ENCODE measurements around the gene SUFU.
"Not testable (repeated sequence)": the region's sequence is repeated elsewhere in the genome, so short reads cannot be mapped to it uniquely, and the experiment has no call there.

The SUFU gene

DNA sequence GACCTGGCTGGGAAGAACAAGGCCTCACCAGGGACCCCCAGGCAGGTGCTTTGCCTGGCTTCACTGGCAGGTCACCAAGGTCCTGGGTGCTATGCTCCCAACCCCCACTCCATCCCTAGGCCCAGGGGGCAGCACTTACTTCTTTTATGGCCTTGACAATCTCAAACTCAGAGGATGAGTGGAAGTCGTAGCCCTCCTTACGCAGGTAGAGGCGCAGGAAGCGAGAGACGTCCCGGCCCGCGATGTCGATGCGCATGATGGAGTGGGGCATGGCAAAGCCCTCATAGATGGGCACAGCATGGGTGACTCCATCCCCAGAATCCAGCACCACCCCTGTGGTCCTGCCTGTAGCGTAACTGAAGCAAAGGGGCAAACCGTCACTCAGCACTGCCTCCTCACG lies 19.8 kb upstream of the SUFU start:
- no peak for DNase-seq

DNA sequence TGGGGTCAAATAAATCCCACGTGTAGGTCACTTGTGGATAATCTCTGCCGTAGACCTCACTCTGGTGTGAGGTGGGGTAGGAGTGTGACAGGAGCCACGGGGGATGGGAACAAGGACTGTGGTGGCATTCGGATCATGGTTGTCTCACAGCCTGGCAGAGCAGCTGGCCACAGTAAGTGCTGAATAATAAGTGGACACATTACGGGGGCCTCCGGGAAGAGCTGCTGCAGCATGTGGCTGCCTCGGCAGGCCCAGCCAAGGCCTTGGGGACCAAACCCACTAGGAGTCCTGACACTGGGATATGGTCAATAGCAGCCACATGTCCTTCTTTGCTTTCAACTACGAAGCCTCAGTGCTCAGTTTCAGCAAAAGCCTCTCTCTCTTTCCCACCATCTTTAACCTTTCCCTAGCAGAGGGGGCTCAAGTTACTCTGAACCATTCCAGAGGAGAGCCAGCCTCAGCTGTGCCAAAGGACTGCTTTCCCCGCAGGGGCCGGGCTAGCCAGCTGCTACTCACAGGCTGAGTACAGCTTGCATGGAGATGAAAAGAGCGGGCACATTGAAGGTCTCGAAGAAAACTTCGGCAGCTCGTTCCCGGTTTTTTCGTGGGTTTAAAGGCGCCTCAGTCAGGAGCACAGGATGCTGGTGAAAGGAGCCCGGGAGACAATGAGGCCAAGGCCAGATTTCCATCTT lies 18.5 kb upstream of the SUFU start:
- DNase-seq: no peak

DNA sequence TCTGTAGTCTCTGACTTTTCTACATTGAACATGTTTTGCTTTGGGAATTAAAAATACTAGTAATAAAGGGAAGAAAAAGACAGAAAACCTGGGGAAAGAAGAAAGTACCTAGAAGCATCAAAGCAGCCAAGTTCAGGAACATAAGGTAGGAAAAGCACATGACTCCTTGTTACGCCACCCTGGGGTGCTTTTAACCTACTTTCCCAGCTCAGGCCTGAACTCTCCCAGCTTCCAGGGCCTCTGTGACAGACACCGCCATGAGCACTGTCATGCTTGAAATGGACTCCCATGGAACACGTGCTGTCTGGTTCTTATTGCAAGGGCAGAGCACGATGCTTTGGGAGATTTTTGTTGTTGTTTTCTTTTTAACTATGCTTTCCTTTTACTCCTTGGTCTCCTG lies 12.6 kb upstream of the SUFU start:
- no peak for DNase-seq

DNA sequence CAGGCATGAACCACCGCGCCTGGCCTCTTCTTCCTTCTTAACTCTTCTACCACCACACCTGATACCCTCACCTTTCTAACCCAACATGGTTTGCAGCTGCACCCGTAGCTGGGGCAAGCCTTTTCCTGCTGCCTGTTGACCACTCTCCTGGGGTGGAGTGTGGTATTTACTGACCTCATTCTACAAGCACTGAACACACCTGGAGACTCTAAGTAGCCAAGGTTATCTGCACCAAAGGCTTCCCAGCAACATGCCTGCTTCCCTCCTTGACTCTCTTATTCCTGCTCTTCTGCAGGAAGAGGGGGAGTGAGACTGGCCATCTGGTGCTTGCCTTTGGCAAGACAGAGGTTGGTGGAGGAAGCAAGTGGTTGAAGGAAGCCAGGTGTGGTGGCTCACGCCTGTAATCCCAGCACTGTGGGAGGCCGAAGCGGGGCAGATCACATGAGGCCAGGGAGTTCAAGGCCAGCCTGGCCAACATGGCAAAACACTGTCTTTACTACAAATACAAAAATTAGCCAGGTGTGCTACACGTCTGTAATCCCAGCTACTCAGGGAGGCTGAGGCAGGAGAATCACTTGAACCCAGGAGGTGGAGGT lies 11.3 kb upstream of the SUFU start:
- DNase-seq: no peak

DNA sequence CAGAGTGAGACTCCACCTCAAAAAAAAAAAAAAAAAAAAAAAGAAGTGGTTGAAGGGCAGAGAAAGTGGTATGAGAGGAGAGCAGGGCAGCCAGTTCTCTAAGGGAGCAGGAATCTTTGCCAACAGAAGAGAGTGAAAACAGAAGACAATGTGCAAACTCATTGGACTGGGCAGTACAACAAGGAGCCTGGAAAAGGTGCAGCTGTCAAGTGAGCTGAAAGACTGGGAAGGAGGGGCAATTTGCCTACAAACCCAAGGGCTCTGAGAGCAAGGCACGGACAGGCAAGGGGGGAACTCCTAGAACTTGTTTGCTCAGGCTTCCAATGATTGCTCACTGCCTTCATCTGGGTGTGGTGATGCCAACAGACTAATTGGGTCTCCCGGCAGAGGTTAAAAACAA lies 10.8 kb upstream of the SUFU start:
- DNase-seq: no peak

DNA sequence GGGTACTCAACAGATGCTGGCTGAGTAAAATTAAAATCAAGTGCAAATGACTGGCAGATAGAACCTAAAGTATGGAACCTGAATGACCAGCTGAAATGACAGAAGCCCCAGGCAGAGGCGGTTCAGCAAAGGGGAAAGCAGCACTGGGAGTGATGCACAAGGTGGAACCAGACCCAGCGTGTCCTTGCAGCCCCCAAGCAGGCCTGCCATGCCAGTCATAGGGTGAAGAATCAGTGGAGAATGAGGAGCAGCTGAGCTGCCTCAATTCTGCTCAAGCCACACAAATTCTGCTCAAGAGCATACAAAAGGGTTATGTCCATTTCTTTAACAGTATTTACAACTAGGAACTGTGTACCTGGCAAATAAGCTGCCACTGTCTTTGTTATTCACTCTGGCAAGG lies 10.0 kb upstream of the SUFU start:
- no peak for DNase-seq

DNA sequence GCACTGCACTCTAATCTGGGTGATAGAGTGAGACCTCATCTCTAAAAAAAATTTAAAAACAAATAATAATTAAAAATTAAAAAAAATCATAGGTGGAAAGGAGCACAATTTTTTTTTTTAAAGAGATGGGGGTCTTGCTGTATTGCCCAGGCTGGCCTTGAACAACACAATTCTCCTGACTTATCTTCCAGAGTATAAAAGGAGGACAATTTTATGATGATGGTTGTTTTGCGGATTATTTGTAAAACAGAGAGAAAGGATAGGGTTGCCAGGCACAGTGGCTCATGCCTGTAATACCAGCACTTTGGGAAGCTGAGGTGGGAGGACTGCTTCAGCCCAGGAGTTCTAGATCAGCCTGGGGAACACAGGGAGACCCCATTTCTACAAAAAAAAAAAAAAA lies 6.2 kb upstream of the SUFU start:
- DNase-seq: no peak

DNA sequence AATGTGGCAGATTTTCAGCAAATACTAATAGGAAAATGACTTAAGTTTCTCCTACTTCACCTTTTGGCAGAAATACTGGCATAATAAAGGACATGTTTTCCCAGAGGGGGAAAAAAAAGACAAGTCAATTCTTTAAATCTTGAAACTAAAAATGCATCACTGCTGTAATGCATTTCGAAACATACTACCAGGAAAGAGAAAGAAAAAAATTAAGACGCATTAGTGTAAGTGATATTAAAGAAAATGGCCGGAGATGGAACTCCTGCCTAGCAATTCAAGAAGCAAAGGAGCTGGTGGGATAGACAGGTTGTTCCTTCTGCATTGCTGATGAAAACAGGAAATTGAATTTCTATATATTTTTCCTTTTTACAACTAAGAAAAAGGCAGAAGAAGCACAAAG lies 4.4 kb upstream of the SUFU start:
- DNase-seq: no peak

DNA sequence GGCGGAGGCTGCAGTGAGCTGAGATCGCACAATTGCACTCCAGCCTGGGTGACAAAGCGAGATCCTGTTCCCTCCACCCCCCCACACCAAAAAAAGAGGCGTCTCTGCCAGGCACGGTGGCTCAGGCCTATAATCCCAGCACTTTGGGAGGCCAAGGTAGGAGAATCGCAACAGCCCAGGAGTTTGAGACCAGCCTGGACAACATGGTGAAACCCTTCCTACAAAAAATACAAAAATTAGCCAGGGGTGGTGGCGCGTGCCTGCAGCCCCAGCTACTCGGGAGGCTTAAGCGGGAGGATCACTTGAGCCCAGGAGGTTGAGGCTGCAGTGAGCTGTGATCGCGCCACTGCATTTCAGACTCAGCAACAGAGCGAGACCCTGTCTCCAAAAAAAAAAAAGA lies 3.1 kb upstream of the SUFU start:
- DNase-seq: not testable (repeated sequence)

DNA sequence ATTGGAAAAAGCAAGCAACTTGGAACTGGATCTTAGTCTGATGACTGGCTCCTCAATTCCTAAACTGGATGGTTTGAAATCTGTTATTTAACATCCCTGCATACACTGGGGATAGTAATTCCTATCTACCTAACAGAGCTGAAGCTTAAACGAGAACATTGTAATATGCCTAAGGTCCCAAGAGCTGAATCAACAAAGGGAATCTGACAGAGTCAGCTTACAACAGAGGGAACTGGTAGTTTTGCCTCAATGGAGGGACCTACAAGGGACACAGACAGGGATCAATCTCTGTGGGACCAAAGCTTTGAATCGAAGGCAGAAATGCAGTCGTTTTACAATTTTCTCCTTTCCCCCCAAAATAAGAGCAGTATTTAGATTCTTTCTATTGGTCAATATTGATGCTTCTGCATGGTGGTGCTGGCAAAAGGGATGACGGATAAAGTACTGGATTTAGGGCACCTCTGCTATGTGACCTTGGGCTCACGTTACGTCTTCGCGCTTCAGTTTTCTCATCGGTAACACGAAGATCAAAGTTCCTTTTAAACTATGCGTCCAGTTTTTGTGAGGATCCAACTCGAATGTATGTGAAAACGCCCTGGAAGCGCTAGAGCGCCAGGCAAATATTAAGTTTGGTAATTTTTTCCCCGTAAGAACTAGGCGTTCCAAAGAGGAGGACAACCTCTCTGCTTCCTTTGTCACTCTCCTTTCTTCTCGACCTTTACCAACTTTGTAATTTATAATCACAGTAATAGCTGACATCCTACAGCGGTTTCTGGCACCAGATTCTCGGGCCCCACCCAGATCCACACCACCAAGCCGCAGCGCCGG lies 2.4 kb upstream of the SUFU start:
- DNase-seq: no peak

DNA sequence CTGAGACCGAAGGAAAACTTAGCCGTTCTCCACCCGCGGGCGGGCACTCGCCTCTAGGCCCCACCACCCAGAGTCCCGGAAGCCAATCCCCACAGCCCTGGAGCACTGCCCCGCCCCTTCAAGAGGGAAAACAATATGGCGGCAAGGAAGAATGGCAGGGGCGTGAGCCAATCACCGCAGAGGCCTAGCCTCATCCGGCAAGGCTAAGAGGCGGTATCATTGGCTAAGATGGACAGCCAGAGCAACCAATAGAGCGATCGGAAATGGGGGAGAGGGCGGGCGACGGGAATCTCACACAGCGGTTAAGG lies 1.8 kb upstream of the SUFU start:
- DNase-seq: peak; percentile 96

DNA sequence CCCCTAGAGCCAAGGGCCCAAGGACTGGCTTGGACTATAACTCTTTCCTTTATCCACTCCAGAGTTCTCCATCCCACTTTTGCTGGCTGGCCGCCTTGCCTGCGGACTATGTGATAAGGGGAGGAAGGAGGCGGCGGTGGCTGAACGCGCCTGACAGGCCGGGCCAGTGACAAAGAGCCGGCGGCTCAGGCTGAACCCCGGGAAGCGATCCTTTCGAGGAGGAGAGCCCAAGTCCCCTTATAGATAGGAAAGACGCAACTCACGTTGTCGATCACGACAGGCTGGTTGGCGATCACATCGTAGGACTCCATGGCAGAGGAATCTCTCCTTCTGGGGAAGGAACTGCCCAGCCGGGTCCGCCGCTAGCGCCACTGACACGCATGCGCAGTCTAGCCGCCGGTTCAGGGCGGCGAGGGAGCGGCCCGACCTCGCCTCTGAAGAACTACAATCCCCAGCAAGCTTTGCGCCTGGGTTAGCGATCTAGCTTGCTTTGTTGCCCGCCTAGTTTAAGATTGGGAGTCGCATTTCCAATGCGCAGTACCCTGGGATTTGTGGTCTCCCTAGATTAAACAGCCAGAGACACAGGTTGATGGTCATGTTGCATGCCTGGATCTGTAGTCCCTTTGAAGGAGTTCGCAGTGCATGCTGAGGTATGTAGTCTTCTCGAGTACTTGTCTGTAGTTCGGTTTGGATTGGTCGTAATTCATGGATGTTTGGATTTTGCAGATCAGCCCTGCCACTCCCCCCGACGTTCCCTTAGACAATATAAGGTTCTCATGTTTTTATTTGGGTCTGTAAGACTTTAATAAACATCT lies 1.2 kb upstream of the SUFU start, which contains the start of gene ACTR1A:
Gene ACTR1A, minus strand, starts transcription at position 376 of the 815 bp plus-strand sequence. Its CDS starts 65 bp downstream, at position 311.
- DNase-seq: peak; percentile 98

DNA sequence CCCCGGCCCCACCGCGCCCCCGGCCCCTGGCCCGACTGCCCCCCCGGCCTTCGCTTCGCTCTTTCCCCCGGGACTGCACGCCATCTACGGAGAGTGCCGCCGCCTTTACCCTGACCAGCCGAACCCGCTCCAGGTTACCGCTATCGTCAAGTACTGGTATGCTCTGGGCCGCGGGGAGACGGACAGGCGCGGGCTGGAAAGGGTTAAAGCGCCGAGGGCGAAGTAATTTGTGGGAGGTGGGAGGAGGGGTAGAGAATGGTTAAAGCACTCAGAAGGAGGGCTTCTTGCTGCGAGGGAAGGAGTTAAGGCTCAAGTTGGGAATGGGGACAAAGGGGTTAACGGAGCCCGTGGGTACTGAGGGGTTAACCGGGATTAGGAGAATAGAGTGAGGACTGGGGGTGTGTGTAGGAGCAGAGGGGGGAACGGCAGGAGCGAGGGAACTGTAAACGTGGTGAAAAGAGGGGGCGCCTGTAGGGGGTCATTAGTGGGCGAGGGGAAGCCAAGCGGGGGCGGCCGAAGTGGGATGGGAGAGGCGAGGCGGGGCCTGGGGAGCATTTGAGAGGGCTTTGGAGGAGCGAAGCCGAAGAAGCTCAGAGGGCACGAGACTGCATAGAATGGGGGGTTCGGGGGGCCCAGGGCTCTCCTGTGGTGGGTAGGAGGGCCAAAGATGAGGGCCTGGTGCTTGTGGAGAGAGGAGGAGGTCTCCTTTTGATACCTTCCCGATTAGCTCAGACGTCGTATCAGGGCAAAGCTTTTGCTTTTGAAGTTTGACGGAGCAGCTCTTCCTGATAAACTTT lies 605 bp downstream of the SUFU start:
- no peak for DNase-seq

DNA sequence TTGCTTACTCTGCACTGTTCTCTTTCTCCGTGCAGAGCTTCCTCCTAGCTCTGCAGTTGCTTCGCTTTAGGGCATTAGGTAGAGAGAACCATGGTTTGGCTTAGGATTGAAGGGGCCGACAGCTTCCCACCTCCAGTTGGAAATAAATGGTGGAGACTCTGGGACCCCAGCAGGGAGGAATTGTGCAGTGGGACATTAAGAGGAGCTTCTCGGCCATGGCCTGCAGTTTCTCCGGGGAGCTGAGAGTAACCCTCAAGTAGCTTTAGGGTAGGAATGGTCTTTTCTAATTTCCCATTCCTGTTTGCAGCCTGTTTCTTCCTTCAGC lies 1.2 kb downstream of the SUFU start:
- DNase-seq: no peak

DNA sequence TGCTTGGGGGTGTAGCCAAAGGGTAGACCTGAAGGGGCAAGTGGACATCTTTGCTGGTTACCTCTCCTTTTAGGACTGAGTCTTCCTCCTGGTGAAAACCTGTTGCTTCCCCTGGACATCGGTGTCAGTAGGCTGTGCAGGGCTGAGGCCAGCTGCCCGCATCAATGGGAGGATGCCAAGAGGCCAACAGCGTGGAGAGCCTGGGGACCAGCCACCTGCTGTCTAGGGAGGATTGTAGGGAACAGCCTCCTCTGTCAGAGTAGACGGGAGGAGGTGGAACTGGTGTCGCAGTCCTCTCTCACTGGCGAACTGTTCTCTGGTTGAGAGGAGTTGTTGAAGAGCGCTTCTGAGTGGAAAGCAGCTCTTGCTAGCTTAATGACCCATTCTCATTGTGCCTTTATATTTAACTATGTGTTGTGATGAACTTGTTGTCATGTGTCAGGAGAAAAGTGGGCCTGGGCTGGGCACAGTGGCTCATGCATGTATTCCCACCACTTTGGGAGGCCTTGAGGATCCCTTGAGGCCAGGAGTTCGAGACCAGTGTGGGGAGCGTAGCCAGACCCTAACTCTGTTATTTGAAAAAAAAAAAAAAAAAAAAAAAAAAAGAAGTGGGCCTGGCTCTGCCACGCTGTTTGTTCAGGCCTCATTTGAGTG lies 1.8 kb downstream of the SUFU start:
- peak; percentile 54 for DNase-seq

DNA sequence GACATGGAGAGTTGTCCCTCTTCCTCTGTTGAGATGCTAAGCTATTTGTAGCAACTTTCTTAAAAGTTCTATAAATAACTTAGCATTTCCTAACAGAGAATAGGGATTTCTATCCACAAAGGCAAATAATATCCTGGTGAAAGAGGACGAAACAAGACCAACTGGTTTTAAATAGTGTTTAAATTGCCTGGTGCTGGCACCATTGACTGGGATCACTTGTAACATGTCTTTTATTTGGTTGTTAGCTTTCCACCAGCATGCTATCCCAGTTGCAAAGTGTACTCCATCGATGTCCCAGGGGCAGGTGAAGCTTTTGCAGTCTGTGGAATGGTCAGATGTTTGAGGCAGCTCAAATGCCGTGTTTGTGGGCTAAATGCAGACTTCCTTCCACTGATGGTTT lies 3.7 kb downstream of the SUFU start:
- DNase-seq: no peak

DNA sequence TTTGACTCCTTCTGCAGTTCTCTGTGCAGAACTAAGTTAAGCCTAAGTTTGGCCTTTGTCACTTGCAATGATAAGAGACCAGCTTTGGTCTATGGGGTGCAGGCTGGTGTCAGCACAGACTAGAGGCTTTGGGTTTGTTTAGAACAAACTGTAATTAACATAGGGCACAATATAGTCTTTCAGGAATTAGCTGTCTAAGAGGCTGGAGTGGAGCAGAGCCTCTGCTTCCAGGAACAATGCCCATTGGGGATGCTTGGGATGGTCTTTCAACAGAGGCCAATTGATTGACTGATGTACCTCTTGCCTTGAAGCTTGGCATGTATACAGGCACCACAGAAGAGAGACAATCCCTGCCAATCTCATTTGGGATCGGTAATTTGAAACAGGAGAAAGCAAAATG lies 4.7 kb downstream of the SUFU start:
- no peak for DNase-seq

DNA sequence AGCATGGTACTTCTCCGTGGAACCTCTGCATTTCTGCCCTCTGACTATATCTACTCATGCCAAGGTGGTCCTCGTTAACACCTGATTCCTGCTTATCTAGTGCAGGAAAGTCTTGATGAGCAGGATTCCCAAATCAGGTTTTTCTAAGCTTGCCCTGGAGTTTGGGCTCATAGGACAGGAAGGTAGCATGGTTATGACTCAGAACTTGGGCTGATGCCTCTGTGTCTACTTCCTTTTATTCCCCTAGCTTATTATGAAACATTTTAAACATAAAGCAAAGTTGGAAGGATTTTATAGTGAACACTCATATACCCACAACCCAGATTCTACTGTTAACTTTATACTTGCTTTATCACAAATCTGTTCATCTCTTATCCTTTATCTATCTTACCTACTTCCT lies 5.6 kb downstream of the SUFU start:
- DNase-seq: no peak

DNA sequence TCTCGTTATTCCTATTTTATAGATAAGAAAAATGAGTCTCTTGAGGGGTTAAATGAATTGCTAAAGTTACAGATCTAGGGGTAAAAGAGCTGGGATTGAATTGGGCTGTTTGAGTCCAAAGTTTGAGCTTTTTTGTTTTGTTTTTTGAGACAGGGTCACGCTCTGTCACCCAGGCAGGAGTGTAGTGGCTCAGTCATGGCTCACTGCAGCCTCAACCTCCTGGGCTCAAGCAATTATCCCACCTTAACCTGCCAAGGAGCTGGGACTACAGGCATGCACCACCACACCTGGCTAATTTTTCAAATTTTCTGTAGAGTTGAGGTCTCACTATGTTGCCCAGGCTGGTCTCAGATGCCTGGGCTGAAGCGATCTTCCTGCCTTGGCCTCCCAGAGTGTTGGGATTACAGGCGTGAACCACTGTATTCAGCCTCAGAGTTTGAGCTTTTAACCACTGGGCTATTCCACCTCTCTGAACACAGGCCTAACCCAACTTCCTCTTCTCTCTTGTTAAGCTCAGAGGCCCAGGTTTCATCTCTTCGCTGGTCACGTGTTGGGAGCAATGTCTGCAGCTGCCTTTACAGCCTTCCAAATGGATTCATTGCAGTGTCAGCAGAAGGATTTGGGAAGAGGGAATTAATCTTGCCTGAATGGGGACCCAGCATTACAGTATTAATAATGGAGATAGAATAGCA lies 8.0 kb downstream of the SUFU start:
- DNase-seq: no peak

DNA sequence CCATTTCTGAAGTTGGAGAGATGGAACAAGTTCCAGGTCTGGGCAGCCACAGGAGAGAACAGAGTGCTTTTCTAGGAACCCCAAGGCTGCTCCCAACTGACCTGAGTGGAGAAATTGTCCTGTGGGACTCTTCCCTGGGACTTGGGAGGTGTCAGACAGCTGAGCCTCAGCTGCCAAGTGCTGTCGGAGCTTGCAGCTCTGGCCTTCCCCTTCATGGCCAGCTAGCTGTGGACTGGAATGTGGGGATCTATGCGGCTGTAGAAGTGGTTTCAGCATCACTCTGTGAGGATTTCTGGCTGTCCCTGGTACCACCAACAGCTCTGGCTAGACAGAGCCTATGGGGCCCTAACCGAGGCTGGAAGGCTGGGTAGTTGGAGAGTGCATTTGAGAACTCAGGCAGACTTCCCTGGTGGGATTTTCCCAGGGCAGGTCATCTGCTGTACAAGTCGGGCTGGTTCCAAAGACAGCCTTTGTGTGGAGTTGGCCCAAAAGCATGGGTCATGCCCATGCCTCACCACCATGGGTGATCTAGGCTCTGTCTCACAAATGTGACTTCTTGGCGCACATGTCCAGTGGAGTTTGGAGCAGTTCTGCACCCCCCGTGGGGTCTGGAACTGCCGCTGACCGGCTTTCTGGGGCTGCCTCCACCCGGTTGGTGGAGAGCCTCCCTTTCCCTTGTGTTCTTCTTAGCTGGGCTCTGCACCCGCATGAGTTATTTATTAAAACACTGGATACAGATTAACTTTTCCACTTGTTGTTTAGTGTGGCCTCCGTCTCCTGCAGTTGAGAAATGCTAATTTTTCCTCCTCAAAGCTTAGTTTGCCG lies 10.9 kb downstream of the SUFU start:
- no peak for DNase-seq

DNA sequence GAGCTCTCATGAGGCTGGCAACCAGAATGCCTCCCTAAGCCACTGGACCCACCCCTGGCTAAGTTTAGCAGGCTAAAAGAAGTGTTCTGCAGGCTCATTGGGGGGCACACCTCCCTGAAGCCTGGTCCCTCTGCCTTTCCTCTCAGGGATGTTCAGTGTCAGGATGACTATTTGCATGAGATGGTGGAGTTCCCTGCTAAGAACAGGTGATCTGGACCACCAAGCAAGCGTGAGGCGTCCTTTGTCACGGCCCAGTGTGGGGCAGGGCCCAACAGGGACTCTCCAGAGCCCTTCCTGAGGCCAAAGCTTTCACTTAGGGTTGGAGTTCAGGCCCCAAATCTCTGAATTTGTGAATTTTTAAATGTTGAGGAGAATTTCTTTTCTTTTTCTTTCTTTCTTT lies 12.0 kb downstream of the SUFU start:
- DNase-seq: no peak

All from NCI-H345 (cell line).